MM.1S (cell line): Measurements from ENCODE around the gene SHC3.

ENCODE experiments used
- EZH2phosphoT487 ChIP-seq: fragments of 300-600 bp; sonication (generic); IDR thresholded peaks from 2 replicates; pipeline ENCODE4 v1.6.1; 2018; ENCODE audit warnings: antibody characterized with exemption, low read length
- TF ChIP-seq, protein P1 (sequence below): fragments of 300-600 bp; sonication (generic); IDR thresholded peaks from 2 replicates; pipeline ENCODE4 v1.5.1; 2016; ENCODE audit warnings: antibody characterized with exemption, low read length, mixed read lengths

GRCh38 chr9:88994469-88995199 lies 184.0 kb downstream of the SHC3 start:
- TF ChIP-seq, protein P1, sequence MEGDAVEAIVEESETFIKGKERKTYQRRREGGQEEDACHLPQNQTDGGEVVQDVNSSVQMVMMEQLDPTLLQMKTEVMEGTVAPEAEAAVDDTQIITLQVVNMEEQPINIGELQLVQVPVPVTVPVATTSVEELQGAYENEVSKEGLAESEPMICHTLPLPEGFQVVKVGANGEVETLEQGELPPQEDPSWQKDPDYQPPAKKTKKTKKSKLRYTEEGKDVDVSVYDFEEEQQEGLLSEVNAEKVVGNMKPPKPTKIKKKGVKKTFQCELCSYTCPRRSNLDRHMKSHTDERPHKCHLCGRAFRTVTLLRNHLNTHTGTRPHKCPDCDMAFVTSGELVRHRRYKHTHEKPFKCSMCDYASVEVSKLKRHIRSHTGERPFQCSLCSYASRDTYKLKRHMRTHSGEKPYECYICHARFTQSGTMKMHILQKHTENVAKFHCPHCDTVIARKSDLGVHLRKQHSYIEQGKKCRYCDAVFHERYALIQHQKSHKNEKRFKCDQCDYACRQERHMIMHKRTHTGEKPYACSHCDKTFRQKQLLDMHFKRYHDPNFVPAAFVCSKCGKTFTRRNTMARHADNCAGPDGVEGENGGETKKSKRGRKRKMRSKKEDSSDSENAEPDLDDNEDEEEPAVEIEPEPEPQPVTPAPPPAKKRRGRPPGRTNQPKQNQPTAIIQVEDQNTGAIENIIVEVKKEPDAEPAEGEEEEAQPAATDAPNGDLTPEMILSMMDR = no peak
- TF ChIP-seq EZH2phosphoT487 = no peak
